ENCODE measurements around the gene AURKB. TPM values are rescaled to one million over a fixed set of nuclear protein-coding genes. Genes with fewer than 3 reads are reported as not detected.

Gene AURKB
- total RNA-seq, 1 donor from 2014 or later, result not detected

- no peak for DNase-seq (ENCODE audit: low spot score)
Measured at GRCh38 chr17:8162997-8163977, 47.1 kb downstream of the AURKB start.

- DNase-seq (ENCODE audit: low spot score), result peak; percentile 96
Measured at GRCh38 chr17:8162233-8162996, 48.0 kb downstream of the AURKB start, which contains the start of gene VAMP2. TSS of gene VAMP2 (minus strand) at chr17:8162948. CDS start at chr17:8162879, 69 bp downstream.

- no peak for DNase-seq (ENCODE audit: low spot score)
Measured at GRCh38 chr17:8161289-8162232, 48.8 kb downstream of the AURKB start.

GRCh38 chr17:8160741-8161221 lies 49.6 kb downstream of the AURKB start:
- DNase-seq (ENCODE audit: low spot score), result no peak

- no peak for DNase-seq (ENCODE audit: low spot score)
Measured at GRCh38 chr17:8160224-8160577, 50.2 kb downstream of the AURKB start.

GRCh38 chr17:8159459-8160223 lies 50.7 kb downstream of the AURKB start:
- DNase-seq (ENCODE audit: low spot score), result no peak

- DNase-seq (ENCODE audit: low spot score), result no peak
Measured at GRCh38 chr17:8159032-8159400, 51.4 kb downstream of the AURKB start.

- no peak for DNase-seq (ENCODE audit: low spot score)
Measured at GRCh38 chr17:8158267-8159031, 51.9 kb downstream of the AURKB start.

GRCh38 chr17:8156246-8156992 lies 54.0 kb downstream of the AURKB start:
- DNase-seq (ENCODE audit: low spot score), result peak; percentile 100

GRCh38 chr17:8155996-8156245 lies 54.5 kb downstream of the AURKB start:
- DNase-seq (ENCODE audit: low spot score), result no peak

GRCh38 chr17:8155231-8155995 lies 55.0 kb downstream of the AURKB start:
- DNase-seq (ENCODE audit: low spot score), result no peak

Small RNA genes within 50 kb of the gene (microRNA-seq; reads per million reads assigned to microRNA genes)
- gene MIR4521 (ENCODE audit: borderline number of aligned reads), result 15.3 reads per million, percentile 12 among the genes with 10 or more reads in this experiment

Other genes starting within 250 kb of the AURKB start
- not detected for gene GUCY2D, start 208.0 kb downstream of the AURKB start, total RNA-seq
- gene ALOX15B, start 171.5 kb downstream of the AURKB start, total RNA-seq, result 2.9 TPM
- gene ALOX12B, start 122.9 kb downstream of the AURKB start, total RNA-seq, result not detected
- not detected for gene ALOXE3, start 92.1 kb downstream of the AURKB start, total RNA-seq
- not detected for gene HES7, start 86.5 kb downstream of the AURKB start, total RNA-seq
- gene PER1, start 58.2 kb downstream of the AURKB start, total RNA-seq, result 316 TPM
- 52.4 TPM for gene VAMP2, start 47.6 kb downstream of the AURKB start, total RNA-seq
- gene TMEM107, start 34.2 kb downstream of the AURKB start, total RNA-seq, result 16.3 TPM
- 5.8 TPM for gene BORCS6, start 20.4 kb downstream of the AURKB start, total RNA-seq
- gene CTC1, start 37.5 kb upstream of the AURKB start, total RNA-seq, result 34.3 TPM
- 39.2 TPM for gene PFAS, start 38.7 kb upstream of the AURKB start, total RNA-seq
- 20.8 TPM for gene RANGRF, start 78.1 kb upstream of the AURKB start, total RNA-seq
- gene SLC25A35, start 84.8 kb upstream of the AURKB start, total RNA-seq, result 3.9 TPM
- gene ARHGEF15, start 99.7 kb upstream of the AURKB start, total RNA-seq, result 71.8 TPM
- not detected for gene ODF4, start 129.3 kb upstream of the AURKB start, total RNA-seq
- 1,206 TPM for gene RPL26, start 172.6 kb upstream of the AURKB start, total RNA-seq
- gene RNF222, start 187.3 kb upstream of the AURKB start, total RNA-seq, result not detected
- 112 TPM for gene NDEL1, start 225.3 kb upstream of the AURKB start, total RNA-seq